Osteoblast (primary cell): ENCODE data around the gene MAML2. TPM values are rescaled to one million over a fixed set of nuclear protein-coding genes. Genes with fewer than 3 reads are reported as not detected.

Source experiments
- DNase-seq: peaks from one replicate; pipeline ENCODE4 v3.0.0; 2011; ENCODE audit warnings: low spot score, mixed read lengths; ENCODE audit not compliant: insufficient read length; ENCODE audit errors: missing footprints
- H2AFZ ChIP-seq: 2 replicates; pipeline ENCODE4 v1.6.0; 2011; ENCODE audit warnings: mild to moderate bottlenecking, low read length
- H3K27ac ChIP-seq: 2 replicates; pipeline ENCODE4 v1.5.1; 2011; ENCODE audit warnings: mild to moderate bottlenecking, low read depth, low read length, moderate library complexity
- H3K27me3 ChIP-seq: 2 replicates; pipeline ENCODE4 v1.6.0; 2012; ENCODE audit warnings: mild to moderate bottlenecking, control low read depth, inconsistent platforms, low read length, moderate library complexity; ENCODE audit not compliant: insufficient read depth
- H3K36me3 ChIP-seq: 2 replicates; pipeline ENCODE4 v1.5.1; 2011; ENCODE audit warnings: mild to moderate bottlenecking, low read length, control low read depth, moderate library complexity; ENCODE audit not compliant: insufficient read depth
- H3K4me1 ChIP-seq: 2 replicates; pipeline ENCODE4 v1.5.1; 2011; ENCODE audit warnings: mild to moderate bottlenecking, low read length, control low read depth, moderate library complexity; ENCODE audit not compliant: insufficient read depth
- H3K4me2 ChIP-seq: 2 replicates; pipeline ENCODE4 v1.6.0; 2011; ENCODE audit warnings: mild to moderate bottlenecking, low read length; ENCODE audit not compliant: insufficient read depth
- H3K4me3 ChIP-seq: fragments of 200-600 bp; sonication (generic); 3 replicates; pipeline ENCODE4 v1.5.1; 2012; ENCODE audit warnings: mild to moderate bottlenecking, low read length, inconsistent platforms; ENCODE audit not compliant: insufficient read depth
- H3K79me2 ChIP-seq: 2 replicates; pipeline ENCODE4 v1.6.0; 2012; ENCODE audit warnings: mild to moderate bottlenecking, low read length, control low read depth, inconsistent platforms; ENCODE audit not compliant: insufficient read depth
- H3K9me3 ChIP-seq: 2 replicates; pipeline ENCODE4 v1.5.1; 2011; ENCODE audit warnings: low read depth, low read length, control low read depth
- H4K20me1 ChIP-seq: 2 replicates; pipeline ENCODE4 v1.6.0; 2012; ENCODE audit warnings: mild to moderate bottlenecking, low read length, control low read depth; ENCODE audit not compliant: insufficient read depth
- CTCF ChIP-seq: IDR thresholded peaks from 2 replicates; pipeline ENCODE4 v1.5.1; 2011; ENCODE audit warnings: mild to moderate bottlenecking, low read depth, low read length, moderate library complexity; ENCODE audit errors: extremely low read depth
- total RNA-seq: library from RNA; depleted of rRNA; stranded (reverse); fragments of >200 nt; gene quantifications from 2 replicates; pipeline ENCODE4 v1.2.3, GENCODE V29; 2012

MAML2 gene
- total RNA-seq, 1 donor: 17.4 TPM

- no peak for TF ChIP-seq CTCF
- H3K27ac ChIP-seq: no peak overlapping the region
- no peaks in the 10 kb centered on the region for H4K20me1 ChIP-seq
- no peak for DNase-seq
- H3K4me3 ChIP-seq: no peak overlapping the region
- H3K27me3 ChIP-seq: no peaks in the 10 kb centered on the region
- no peaks in the 10 kb centered on the region for H3K9me3 ChIP-seq
- H3K4me1 ChIP-seq: no peaks in the 10 kb centered on the region
- no peaks in the 10 kb centered on the region for H3K79me2 ChIP-seq
- H3K36me3 ChIP-seq: no peaks in the 10 kb centered on the region
- H2AFZ ChIP-seq: no peak overlapping the region
- no peak overlapping the region for H3K4me2 ChIP-seq
Measured at GRCh38 chr11:95944623-95945022, 398.4 kb downstream of the MAML2 start.

GRCh38 chr11:95943546-95943945 is 399.4 kb downstream of the MAML2 start:
- Histone ChIP-seq H3K4me3 (no peak overlapping the region), H3K36me3 (no peaks in the 10 kb centered on the region), H3K4me1 (no peaks in the 10 kb centered on the region), H3K9me3 (no peaks in the 10 kb centered on the region), H3K27ac (no peak overlapping the region), H3K27me3 (no peaks in the 10 kb centered on the region), H3K4me2 (no peak overlapping the region), H4K20me1 (no peaks in the 10 kb centered on the region), H3K79me2 (no peaks in the 10 kb centered on the region), H2AFZ (no peak overlapping the region)
- no peak for TF ChIP-seq CTCF
- DNase-seq: no peak

GRCh38 chr11:95939091-95939490 is 403.9 kb downstream of the MAML2 start:
- Histone ChIP-seq H3K4me1 (no peaks in the 10 kb centered on the region), H3K27ac (no peak overlapping the region), H3K27me3 (no peaks in the 10 kb centered on the region), H3K9me3 (no peaks in the 10 kb centered on the region), H3K4me2 (no peak overlapping the region), H3K36me3 (no peaks in the 10 kb centered on the region), H3K79me2 (no peaks in the 10 kb centered on the region), H4K20me1 (no peaks in the 10 kb centered on the region), H2AFZ (no peak overlapping the region), H3K4me3 (no peak overlapping the region)
- DNase-seq: peak; percentile 41
- TF ChIP-seq CTCF: no peak

- Histone ChIP-seq H3K4me3 (no peak overlapping the region), H3K9me3 (no peaks in the 10 kb centered on the region), H3K4me2 (no peak overlapping the region), H3K27me3 (no peaks in the 10 kb centered on the region), H3K4me1 (no peaks in the 10 kb centered on the region), H3K27ac (no peak overlapping the region), H2AFZ (no peak overlapping the region), H4K20me1 (no peaks in the 10 kb centered on the region), H3K79me2 (no peaks in the 10 kb centered on the region), H3K36me3 (no peaks in the 10 kb centered on the region)
- no peak for TF ChIP-seq CTCF
- DNase-seq: no peak
Measured at GRCh38 chr11:95937358-95937757, 405.6 kb downstream of the MAML2 start.
